ENCODE results near the gene EPHB2. TPM values are rescaled to one million over a fixed set of nuclear protein-coding genes. Genes with fewer than 3 reads are reported as not detected.

The EPHB2 gene
- total and polyA plus RNA-seq, 8 donors: 0.13 to 88.1 (median 2.6) TPM; not detected in 1

DNA sequence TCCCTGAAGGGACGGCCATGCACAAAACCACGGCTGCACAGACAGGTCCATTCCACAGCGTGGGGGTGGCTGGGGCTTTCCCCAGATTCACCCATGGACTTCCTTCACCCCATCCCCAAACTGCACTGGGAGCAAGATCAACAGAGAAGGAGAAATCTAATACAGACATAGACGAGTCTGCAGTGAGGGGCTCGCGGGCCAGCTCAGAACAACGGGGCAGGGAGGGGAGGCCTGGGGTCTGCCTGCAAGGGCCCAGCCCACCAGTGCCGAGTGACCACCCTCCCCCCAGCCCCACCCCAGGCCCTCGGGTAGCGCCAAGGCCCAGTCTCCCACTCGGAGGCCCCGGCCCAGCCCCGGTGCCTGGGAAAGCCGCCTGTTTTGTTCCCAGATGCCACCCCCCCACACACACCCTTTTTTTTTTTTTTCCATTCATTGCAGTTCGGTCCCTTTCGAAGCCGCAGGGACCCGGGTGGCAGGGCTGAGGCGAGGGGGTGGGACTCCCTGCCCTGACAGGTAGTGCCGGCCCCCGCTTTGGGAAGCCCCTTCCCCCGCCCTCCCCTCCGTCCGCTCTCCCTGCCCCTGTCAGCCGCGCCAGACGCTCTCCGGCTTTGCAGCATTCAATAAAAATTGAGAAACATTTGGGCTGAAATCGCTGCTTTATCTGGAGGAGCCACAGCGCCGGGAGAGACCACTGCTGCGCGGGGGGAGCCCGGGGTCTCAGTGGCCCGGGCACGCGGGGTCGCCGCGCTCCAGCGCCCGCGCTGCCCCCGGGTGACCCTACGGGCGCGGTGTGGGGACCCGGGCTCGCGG, 543 bp upstream of the EPHB2 start:
- H3K4me3 ChIP-seq: peak overlapping the region; percentile 43 to 50 (median 49)
- no peaks in the 10 kb centered on the region for H3K9me3 ChIP-seq
- DNase-seq: peak in 1 of 2 donors; percentile 82
- TF ChIP-seq POLR2A (IDR thresholded peaks at IDR 0.05): no peak
- TF ChIP-seq CTCF (IDR thresholded peaks at IDR 0.05): no peak
- no peak for TF ChIP-seq POLR2AphosphoS5 (IDR thresholded peaks at IDR 0.05)
- TF ChIP-seq EP300 (IDR thresholded peaks at IDR 0.05): no peak
- H3K27me3 ChIP-seq: peaks cover 0 to 59% (median 43%) of the 10 kb centered on the region in 3 donors
- H3K4me1 ChIP-seq: peaks cover 12 to 27% (median 18%) of the 10 kb centered on the region in 4 donors
- H3K27ac ChIP-seq: no peak overlapping the region
- H3K36me3 ChIP-seq: no peaks in the 10 kb centered on the region
- 5 to 8% (median 5%) methylated on average over 33 to 50 of the region's 50 CpGs for WGBS, 5 donors
- intact Hi-C loops (cut with DNase I; ENCODE audit: low total_unique reads): loop anchor here (10.0 kb wide), 1 partner anchor 255 kb away; no protein-coding TSS in a partner anchor

GRCh38 chr1:22711071-22711470, 432 bp downstream of the EPHB2 start:
- DNase-seq: peak in 1 of 2 donors; percentile 46
- peaks cover 12 to 27% (median 18%) of the 10 kb centered on the region in 4 donors for H3K4me1 ChIP-seq
- WGBS, 5 donors: 0 to 2% (median 0%) methylated on average over 8 to 58 of the region's 60 CpGs
- TF ChIP-seq POLR2AphosphoS5 (IDR thresholded peaks at IDR 0.05) (no peak), POLR2A (IDR thresholded peaks at IDR 0.05) (no peak), CTCF (IDR thresholded peaks at IDR 0.05) (no peak), EP300 (IDR thresholded peaks at IDR 0.05) (no peak)
- intact Hi-C loops (cut with DNase I; ENCODE audit: low total_unique reads): no loop called here
- peak overlapping the region; percentile 43 to 60 (median 49) for H3K4me3 ChIP-seq
- peaks cover 0 to 64% (median 43%) of the 10 kb centered on the region in 3 donors for H3K27me3 ChIP-seq
- H3K27ac ChIP-seq: no peak overlapping the region
- H3K36me3 ChIP-seq: no peaks in the 10 kb centered on the region
- H3K9me3 ChIP-seq: no peaks in the 10 kb centered on the region

DNA sequence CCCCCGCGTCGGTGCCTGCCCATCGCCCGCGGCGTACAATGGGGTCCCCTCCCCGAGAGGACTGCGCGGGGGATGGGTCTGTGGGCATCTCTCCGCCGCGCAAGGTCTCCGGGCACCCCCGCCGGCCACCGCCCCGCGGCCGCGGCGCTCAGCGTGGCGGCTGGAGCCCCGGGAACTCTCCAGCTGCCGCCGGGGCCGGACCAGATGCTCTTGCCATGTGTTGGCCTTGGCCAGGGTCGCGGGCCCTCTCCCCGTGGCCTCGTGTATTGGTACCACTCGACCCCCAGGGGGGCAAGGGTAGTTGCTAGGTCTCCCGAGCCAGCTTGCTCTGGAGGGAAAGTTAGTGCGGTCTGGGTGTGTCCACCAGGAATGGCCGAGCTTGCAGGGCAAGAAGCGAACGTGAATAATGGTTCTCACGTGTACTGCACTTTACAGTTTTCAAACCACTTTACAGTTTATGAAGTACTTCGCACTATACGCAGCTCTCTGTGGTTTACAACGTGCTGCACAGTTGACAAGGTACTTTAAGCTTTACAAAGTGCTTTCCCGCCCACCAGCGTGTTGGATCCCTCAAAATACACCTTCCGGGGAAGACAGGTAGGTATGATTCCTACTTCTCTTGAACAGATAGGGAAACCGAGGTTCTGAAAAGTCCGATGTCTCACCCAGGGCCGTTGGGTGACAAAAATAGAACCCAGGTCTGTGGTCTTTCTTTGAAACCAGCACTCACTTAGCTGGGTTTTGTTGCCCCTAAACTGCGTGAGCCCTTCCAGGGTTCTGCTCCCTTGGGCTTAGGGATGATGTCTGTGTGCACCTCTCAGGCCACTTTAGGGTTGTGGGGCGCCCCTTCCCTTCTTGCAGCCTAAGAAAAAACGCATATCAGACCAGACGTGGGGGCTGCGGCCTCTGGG, 1.2 kb downstream of the EPHB2 start:
- intact Hi-C loops (cut with DNase I; ENCODE audit: low total_unique reads): no loop called here
- DNase-seq: peak in 1 of 2 donors; percentile 58
- H3K9me3 ChIP-seq: no peaks in the 10 kb centered on the region
- no peak overlapping the region for H3K27ac ChIP-seq
- H3K4me1 ChIP-seq: peaks cover 12 to 32% (median 20%) of the 10 kb centered on the region in 4 donors
- H3K36me3 ChIP-seq: no peaks in the 10 kb centered on the region
- peaks cover 0 to 64% (median 43%) of the 10 kb centered on the region in 3 donors for H3K27me3 ChIP-seq
- peak overlapping the region; percentile 43 to 60 (median 49) for H3K4me3 ChIP-seq
- WGBS, 5 donors: 14 to 29% (median 17%) methylated on average over 25 to 53 of the region's 53 CpGs
- TF ChIP-seq EP300 (IDR thresholded peaks at IDR 0.05): no peak
- TF ChIP-seq POLR2AphosphoS5 (IDR thresholded peaks at IDR 0.05): no peak
- no peak for TF ChIP-seq CTCF (IDR thresholded peaks at IDR 0.05)
- no peak for TF ChIP-seq POLR2A (IDR thresholded peaks at IDR 0.05)
